Testis (tissue), 2 donors: Measurements from ENCODE around the gene PRLR.

Source experiments
- CTCF ChIP-seq, 3 experiments: fragments of 450-650 bp in 2 of 3; fragments of 200-600 bp in 1 of 3; sonication (generic) in 1 of 3; IDR thresholded peaks; one replicate each; pipeline ENCODE4 v1.5.1; 2016 to 2019; ENCODE audit warnings: antibody characterized with exemption in 3 of 3, mild to moderate bottlenecking in 2 of 3, moderate library complexity in 1 of 3
- POLR2A ChIP-seq: fragments of 450-650 bp; IDR thresholded peaks from one replicate; pipeline ENCODE4 v1.6.1; 2017; ENCODE audit warnings: antibody characterized with exemption, mild to moderate bottlenecking, moderate library complexity

- no peak for TF ChIP-seq CTCF (IDR thresholded peaks at IDR 0.05)
- no peak for TF ChIP-seq POLR2A
Measured at GRCh38 chr5:35152733-35153132, 77.6 kb downstream of the PRLR start.
